CD4-positive, CD25-positive, alpha-beta regulatory T cell (primary cell): ENCODE results near the gene PDE8B. TPM values are rescaled to one million over a fixed set of nuclear protein-coding genes. Genes with fewer than 3 reads are reported as not detected.
"Not testable (repeated sequence)": the region's sequence is repeated elsewhere in the genome, so short reads cannot be mapped to it uniquely, and the experiment has no call there.

Experiments
- ATAC-seq, 2 donors: fragments of 150-1000 bp; cut with Tn5 transposase; one replicate each; pipeline ENCODE4 v1.10.0; 2021; ENCODE audit warnings: low read depth in 2 of 2, moderate number of reproducible peaks in 2 of 2, moderate library complexity in 1 of 2
- DNase-seq, 3 donors: peaks; one replicate each; pipeline versions ENCODE4 v3.0.0 to v3.0.0-alpha.2; 2012 to 2022; ENCODE audit warnings: mixed read lengths in 1 of 3
- H3K27ac ChIP-seq: one replicate; pipeline ENCODE4 v1.7.0; 2013; ENCODE audit warnings: mild to moderate bottlenecking, low read length; ENCODE audit not compliant: insufficient read depth, poor library complexity, severe bottlenecking
- H3K27me3 ChIP-seq: one replicate; pipeline ENCODE4 v1.7.0; 2013; ENCODE audit warnings: low read length; ENCODE audit not compliant: control insufficient read depth, insufficient read depth
- H3K36me3 ChIP-seq: one replicate; pipeline ENCODE4 v1.7.0; 2013; ENCODE audit warnings: mild to moderate bottlenecking, low read length, moderate library complexity; ENCODE audit not compliant: control insufficient read depth, insufficient read depth
- H3K4me1 ChIP-seq: 2 replicates; pipeline ENCODE4 v1.7.0; 2013; ENCODE audit warnings: mild to moderate bottlenecking, low read length; ENCODE audit not compliant: insufficient read depth, control insufficient read depth, poor library complexity, severe bottlenecking
- H3K4me3 ChIP-seq: one replicate; pipeline ENCODE4 v1.7.0; 2013; ENCODE audit warnings: low read depth, mild to moderate bottlenecking, low read length, moderate library complexity
- H3K9me3 ChIP-seq, 2 experiments: 1 replicate in 1 of 2; 2 replicates in 1 of 2; pipeline ENCODE4 v1.7.0; 2013; ENCODE audit warnings: low read length in 2 of 2, mild to moderate bottlenecking in 1 of 2, moderate library complexity in 1 of 2; ENCODE audit not compliant: control insufficient read depth in 2 of 2
- H3K27ac Mint-ChIP-seq, 3 donors: one replicate each; pipeline ENCODE4 v1.8.0; 2020 to 2022; ENCODE audit warnings: mild to moderate bottlenecking in 3 of 3, mixed read lengths in 3 of 3, moderate library complexity in 2 of 3
- H3K27me3 Mint-ChIP-seq: one replicate; pipeline ENCODE4 v1.8.0; 2022; ENCODE audit warnings: mild to moderate bottlenecking, mixed read lengths
- H3K36me3 Mint-ChIP-seq: one replicate; pipeline ENCODE4 v1.8.0; 2020; ENCODE audit warnings: mixed read lengths
- H3K4me1 Mint-ChIP-seq, 4 donors: one replicate each; pipeline ENCODE4 v1.8.0; 2020 to 2022; ENCODE audit warnings: mixed read lengths in 4 of 4, mild to moderate bottlenecking in 1 of 4
- H3K4me3 Mint-ChIP-seq, 4 donors: one replicate each; pipeline ENCODE4 v1.8.0; 2020 to 2022; ENCODE audit warnings: mild to moderate bottlenecking in 4 of 4, mixed read lengths in 4 of 4, moderate library complexity in 3 of 4
- H3K9me3 Mint-ChIP-seq, 7 donors: one replicate each; pipeline ENCODE4 v1.8.0; 2020 to 2022; ENCODE audit warnings: mixed read lengths in 7 of 7, mild to moderate bottlenecking in 3 of 7, moderate library complexity in 2 of 7
- polyA plus RNA-seq, 4 donors: library from polyadenylated mRNA; unstranded; fragments of 300-500 nt; fragmentation: Illumina TruSeq; gene quantifications; one replicate each; pipeline ENCODE4 v1.2.3, GENCODE V29; 2021
- total RNA-seq: library from RNA; stranded (reverse); gene quantifications from one replicate; pipeline ENCODE4 v1.2.3, GENCODE V29; 2022

PDE8B gene
- total and polyA plus RNA-seq, 5 donors from 2014 or later = 0.03 to 0.09 TPM; not detected in 3

DNA sequence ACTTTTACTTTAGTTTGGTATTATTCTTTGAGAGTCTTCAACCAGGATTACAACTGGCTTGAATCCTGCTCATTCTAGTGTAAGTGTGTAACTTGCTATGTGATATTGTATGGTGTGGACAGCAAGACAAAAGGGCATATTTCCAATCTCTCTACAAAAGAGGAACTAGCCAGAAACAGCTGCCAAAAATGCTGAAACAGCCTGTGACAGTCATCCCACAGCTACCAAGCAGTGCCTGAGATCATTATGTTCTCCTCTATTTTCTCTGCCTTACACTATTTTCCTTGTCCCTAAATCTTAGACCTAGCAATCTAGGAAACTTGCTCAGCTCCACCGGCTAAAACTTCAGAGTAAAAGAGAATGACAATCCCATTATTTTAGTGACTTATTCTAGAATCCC, 238.8 kb downstream of the PDE8B start:
- Mint-ChIP-seq H3K9me3 (peaks cover 0 to 5% (median 0%) of the 10 kb centered on the region in 7 donors), H3K4me1 (no peaks in the 10 kb centered on the region), H3K27ac (no peak overlapping the region), H3K4me3 (no peak overlapping the region), H3K36me3 (peaks cover 59% of the 10 kb centered on the region), H3K27me3 (no peaks in the 10 kb centered on the region)
- H3K9me3 ChIP-seq = no peaks in the 10 kb centered on the region
- DNase-seq (no peak), ATAC-seq (no peak)
- H3K4me1 ChIP-seq = no peaks in the 10 kb centered on the region
- H3K27me3 ChIP-seq = no peaks in the 10 kb centered on the region
- no peak overlapping the region for H3K4me3 ChIP-seq
- H3K27ac ChIP-seq = no peak overlapping the region
- peaks cover 11% of the 10 kb centered on the region for H3K36me3 ChIP-seq

DNA sequence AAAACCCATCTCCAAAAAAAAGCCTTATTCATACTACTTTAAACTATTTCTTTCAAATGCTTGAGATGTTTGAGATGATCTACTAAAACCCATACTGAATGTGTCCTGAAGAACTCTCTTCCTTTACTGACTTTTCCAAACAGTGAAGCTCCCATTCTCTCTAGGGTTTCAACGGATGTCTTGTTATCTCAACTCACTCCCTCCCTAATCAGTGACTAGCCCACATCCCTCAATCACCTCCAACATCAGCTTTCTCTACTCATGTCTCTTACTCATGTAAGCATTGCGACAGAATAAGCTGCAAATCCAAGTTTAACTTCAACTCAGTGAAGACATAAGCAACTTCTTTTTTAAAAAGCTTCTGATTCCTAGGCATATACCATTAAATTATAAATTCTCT, 239.5 kb downstream of the PDE8B start:
- no peak overlapping the region for H3K4me3 ChIP-seq
- H3K36me3 ChIP-seq = peaks cover 11% of the 10 kb centered on the region
- Mint-ChIP-seq H3K4me3 (no peak overlapping the region), H3K9me3 (peaks cover 0 to 5% (median 0%) of the 10 kb centered on the region in 7 donors), H3K36me3 (peaks cover 57% of the 10 kb centered on the region), H3K27me3 (no peaks in the 10 kb centered on the region), H3K4me1 (no peaks in the 10 kb centered on the region), H3K27ac (no peak overlapping the region)
- ATAC-seq = no peak
- H3K27me3 ChIP-seq = no peaks in the 10 kb centered on the region
- no peaks in the 10 kb centered on the region for H3K9me3 ChIP-seq
- no peak overlapping the region for H3K27ac ChIP-seq
- no peak for DNase-seq
- no peaks in the 10 kb centered on the region for H3K4me1 ChIP-seq

DNA sequence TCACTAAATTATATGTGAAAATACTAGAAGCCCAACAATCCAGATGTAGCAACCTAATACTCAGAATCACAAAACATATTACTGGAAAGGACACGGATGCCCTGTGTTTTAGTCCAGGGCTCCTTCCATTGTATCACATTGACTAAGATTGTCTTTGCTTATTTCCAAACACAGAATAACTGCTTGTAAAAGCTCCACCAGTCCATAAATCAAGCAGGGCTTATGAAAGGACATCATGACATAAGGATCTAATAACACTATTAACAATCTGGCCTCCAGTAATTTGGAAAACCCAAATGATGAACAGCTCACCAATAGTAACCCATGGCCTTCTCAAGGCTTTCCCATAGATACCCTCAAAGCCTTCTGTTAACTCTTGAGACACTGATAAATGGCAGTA, 241.9 kb downstream of the PDE8B start:
- Mint-ChIP-seq H3K4me3 (no peak overlapping the region), H3K27me3 (no peaks in the 10 kb centered on the region), H3K27ac (no peak overlapping the region), H3K9me3 (peaks cover 0 to 2% (median 0%) of the 10 kb centered on the region in 7 donors), H3K36me3 (peaks cover 36% of the 10 kb centered on the region), H3K4me1 (no peaks in the 10 kb centered on the region)
- ATAC-seq (no peak), DNase-seq (no peak)
- Histone ChIP-seq H3K9me3 (no peaks in the 10 kb centered on the region), H3K27me3 (no peaks in the 10 kb centered on the region), H3K36me3 (peaks cover 11% of the 10 kb centered on the region), H3K27ac (no peak overlapping the region), H3K4me1 (no peaks in the 10 kb centered on the region), H3K4me3 (no peak overlapping the region)

DNA sequence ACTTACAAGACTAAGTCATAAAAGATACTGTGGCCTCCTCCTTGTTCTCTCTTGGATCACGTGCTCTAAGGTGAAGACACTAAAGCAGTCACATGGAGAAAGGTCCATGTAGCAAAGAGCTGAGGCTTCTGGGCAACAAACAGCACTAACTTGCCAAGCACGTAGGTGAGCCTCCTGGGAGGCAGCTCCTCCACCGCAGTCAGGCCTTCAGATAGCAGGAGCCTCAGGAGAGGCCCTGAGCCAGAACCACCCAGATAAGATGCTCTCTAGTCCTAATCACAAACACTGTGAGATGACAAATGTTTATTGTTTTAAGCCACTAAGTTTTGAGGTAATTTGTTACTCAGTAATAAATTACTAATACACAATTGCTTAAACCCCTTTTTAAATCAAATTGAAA, 243.6 kb downstream of the PDE8B start:
- Histone ChIP-seq H3K36me3 (peaks cover 5% of the 10 kb centered on the region), H3K27me3 (no peaks in the 10 kb centered on the region), H3K27ac (no peak overlapping the region), H3K4me3 (no peak overlapping the region), H3K4me1 (no peaks in the 10 kb centered on the region), H3K9me3 (no peaks in the 10 kb centered on the region)
- DNase-seq (no peak), ATAC-seq (no peak)
- no peaks in the 10 kb centered on the region for H3K4me1 Mint-ChIP-seq
- no peaks in the 10 kb centered on the region for H3K27me3 Mint-ChIP-seq
- H3K9me3 Mint-ChIP-seq = no peaks in the 10 kb centered on the region
- H3K36me3 Mint-ChIP-seq = peaks cover 22% of the 10 kb centered on the region
- H3K27ac Mint-ChIP-seq = no peak overlapping the region
- no peak overlapping the region for H3K4me3 Mint-ChIP-seq

DNA sequence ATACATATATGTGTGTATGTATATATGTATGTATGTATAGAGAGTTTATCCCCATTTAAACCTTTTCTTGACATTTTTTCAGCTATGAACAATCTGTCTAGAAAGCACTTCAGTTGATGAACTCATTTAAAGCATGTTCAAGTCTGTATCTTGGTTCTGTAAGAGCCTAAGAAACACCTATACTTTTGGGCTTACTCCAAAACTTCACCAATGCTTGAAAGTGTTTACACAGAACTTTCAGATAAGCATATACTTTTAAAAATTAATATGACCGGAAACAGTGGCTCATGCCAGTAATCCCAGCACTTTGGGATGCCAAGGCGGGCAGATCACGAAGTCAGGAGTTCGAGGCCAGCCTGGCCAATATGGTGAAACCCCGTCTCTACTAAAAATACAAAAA, 250.8 kb downstream of the PDE8B start:
- ATAC-seq (no peak), DNase-seq (no peak)
- H3K27me3 Mint-ChIP-seq = no peaks in the 10 kb centered on the region
- Histone ChIP-seq H3K9me3 (no peaks in the 10 kb centered on the region), H3K4me3 (no peak overlapping the region), H3K4me1 (no peaks in the 10 kb centered on the region), H3K27me3 (no peaks in the 10 kb centered on the region), H3K36me3 (no peaks in the 10 kb centered on the region), H3K27ac (no peak overlapping the region)
- peaks cover 6% of the 10 kb centered on the region for H3K36me3 Mint-ChIP-seq
- H3K27ac Mint-ChIP-seq = no peak overlapping the region
- H3K9me3 Mint-ChIP-seq = no peaks in the 10 kb centered on the region
- no peak overlapping the region for H3K4me3 Mint-ChIP-seq
- peaks cover 0 to 5% (median 3%) of the 10 kb centered on the region in 4 donors for H3K4me1 Mint-ChIP-seq

DNA sequence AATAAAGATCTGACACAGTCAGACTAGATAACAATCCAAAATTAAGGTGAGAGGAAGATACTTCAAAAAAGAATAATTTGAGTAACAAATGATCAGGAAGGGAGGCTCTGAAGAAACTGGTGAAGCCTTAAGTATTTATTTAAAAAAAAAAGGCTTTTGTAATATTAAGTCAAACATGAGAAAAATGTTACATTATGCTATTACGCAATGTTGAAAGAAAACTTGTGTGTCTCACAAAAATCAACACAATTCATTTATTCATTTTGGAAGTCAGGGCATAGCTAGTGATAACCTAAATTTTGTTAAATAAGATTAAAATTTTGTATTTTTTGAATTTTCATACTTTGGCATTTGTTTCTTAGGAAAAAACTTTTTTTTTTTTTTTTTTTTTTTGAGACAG, 253.4 kb downstream of the PDE8B start:
- Histone ChIP-seq H3K4me1 (no peaks in the 10 kb centered on the region), H3K27me3 (no peaks in the 10 kb centered on the region), H3K4me3 (no peak overlapping the region), H3K27ac (no peak overlapping the region), H3K36me3 (no peaks in the 10 kb centered on the region), H3K9me3 (no peaks in the 10 kb centered on the region)
- no peaks in the 10 kb centered on the region for H3K27me3 Mint-ChIP-seq
- peaks cover 11% of the 10 kb centered on the region for H3K36me3 Mint-ChIP-seq
- H3K4me3 Mint-ChIP-seq = no peak overlapping the region
- H3K9me3 Mint-ChIP-seq = peaks cover 0 to 2% (median 0%) of the 10 kb centered on the region in 7 donors
- peaks cover 0 to 5% (median 3%) of the 10 kb centered on the region in 4 donors for H3K4me1 Mint-ChIP-seq
- DNase-seq = no peak
- ATAC-seq = no peak
- no peak overlapping the region for H3K27ac Mint-ChIP-seq

DNA sequence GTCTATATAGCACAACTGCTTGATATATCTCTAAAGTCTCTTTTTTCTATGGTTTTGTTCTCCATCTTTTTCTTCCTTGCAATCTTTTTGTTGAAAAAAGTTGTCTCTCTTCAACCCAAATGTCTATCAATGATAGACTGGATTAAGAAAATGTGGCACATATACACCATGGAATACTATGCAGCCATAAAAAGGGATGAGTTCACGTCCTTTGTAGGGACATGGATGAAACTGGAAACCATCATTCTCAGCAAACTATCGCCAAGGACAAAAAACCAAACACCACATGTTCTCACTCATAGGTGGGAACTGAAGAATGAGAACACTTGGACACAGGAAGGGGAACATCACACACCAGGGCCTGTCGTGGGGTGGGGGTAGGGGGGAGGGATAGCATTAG, 258.4 kb downstream of the PDE8B start:
- not testable (repeated sequence) for ATAC-seq, H3K4me1 Mint-ChIP-seq, H3K36me3 ChIP-seq, H3K27ac Mint-ChIP-seq, H3K4me3 Mint-ChIP-seq, H3K4me1 ChIP-seq, H3K9me3 ChIP-seq, H3K27me3 Mint-ChIP-seq, H3K27ac ChIP-seq, H3K27me3 ChIP-seq, DNase-seq, H3K4me3 ChIP-seq
- peaks cover 0 to 11% (median 4%) of the 10 kb centered on the region in 7 donors for H3K9me3 Mint-ChIP-seq
- peaks cover 29% of the 10 kb centered on the region for H3K36me3 Mint-ChIP-seq

DNA sequence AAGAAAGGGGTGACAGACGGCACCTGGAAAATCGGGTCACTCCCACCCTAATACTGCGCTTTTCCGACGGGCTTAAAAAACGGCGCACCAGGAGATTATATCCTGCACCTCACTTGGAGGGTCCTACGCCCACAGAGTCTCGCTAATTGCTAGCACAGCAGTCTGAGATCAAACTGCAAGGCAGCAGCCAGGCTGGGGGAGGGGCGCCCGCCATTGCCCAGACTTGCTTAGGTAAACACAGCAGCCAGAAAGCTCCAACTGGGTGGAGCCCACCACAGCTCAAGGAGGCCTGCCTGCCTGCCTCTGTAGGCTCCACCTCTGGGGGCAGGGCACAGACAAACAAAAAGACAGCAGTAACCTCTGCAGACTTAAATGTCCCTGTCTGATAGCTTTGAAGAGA, 264.6 kb downstream of the PDE8B start:
- H3K36me3 ChIP-seq, H3K27ac Mint-ChIP-seq, DNase-seq, H3K4me3 ChIP-seq, ATAC-seq, H3K4me1 ChIP-seq, H3K9me3 ChIP-seq, H3K27ac ChIP-seq, H3K27me3 ChIP-seq, H3K4me3 Mint-ChIP-seq, H3K27me3 Mint-ChIP-seq, H3K4me1 Mint-ChIP-seq: not testable (repeated sequence)
- Mint-ChIP-seq H3K36me3 (peaks cover 22% of the 10 kb centered on the region), H3K9me3 (peaks cover 0 to 10% (median 0%) of the 10 kb centered on the region in 7 donors)
